ENCODE measurements around the gene MCFD2. TPM values are rescaled to one million over a fixed set of nuclear protein-coding genes. Genes with fewer than 3 reads are reported as not detected.
A peak's percentile ranks its signal among the peaks of the same experiment; 100 is the strongest.

Gene MCFD2
- total and polyA plus RNA-seq, 2 donors (not counting 1 experiment from before 2014, with no cell fraction given): 31.6 to 53.3 TPM

DNA sequence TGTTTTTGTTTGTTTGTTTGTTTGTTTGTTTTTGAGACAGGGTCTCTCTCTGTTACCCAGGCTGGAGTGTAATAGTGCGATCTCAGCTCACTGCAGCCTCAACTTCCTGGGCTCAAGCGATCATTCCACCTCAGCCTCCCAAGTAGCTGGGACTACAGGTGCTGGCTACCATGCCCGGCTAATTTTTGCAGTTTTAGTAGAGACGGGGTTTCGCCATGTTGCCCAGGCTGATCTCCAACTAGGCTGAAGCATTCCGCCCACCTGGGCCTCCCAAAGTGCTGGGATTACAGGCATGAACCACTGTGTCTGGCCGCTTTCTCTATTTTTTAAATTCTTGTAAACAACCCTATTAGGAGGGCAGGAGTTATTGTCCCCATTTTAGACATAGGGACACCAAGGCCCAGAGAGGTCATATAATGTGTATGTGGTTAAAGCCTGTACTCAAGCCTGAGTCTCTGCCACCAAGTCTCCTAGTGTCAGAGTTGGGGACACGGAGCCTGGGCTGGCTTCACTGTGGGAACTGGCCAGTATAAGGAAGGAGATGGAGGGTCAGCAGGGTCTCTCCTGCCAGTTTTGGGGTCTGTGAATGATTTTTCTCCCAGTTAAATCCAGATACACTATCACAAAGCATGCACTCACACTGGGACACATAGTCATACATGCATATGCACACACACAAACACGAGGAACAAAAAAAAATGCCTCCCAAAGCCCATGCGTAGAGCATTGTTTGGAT is 27.5 kb upstream of the MCFD2 start:
- no peak for DNase-seq
- Histone ChIP-seq H4K20me1 (ENCODE audit: control insufficient read depth, insufficient read depth, low read length, poor library complexity, severe bottlenecking) (peaks cover 15% of the 10 kb centered on the region), H3K27me3 (replicated peaks in 1 of 4; ENCODE audit: control extremely low read depth in 1 of 4, control insufficient read depth in 3 of 4, insufficient read depth in 4 of 4, low read length in 3 of 4) (no peaks in the 10 kb centered on the region), H3K4me3 (ENCODE audit: control extremely low read depth in 1 of 5, extremely low read depth in 1 of 5, insufficient read depth in 1 of 5, low read depth in 2 of 5, low read length in 4 of 5) (peak overlapping the region; percentile 42 to 99 (median 95)), H3K9ac (ENCODE audit: low read length) (peak overlapping the region; percentile 95), H3K36me3 (replicated peaks in 1 of 2; ENCODE audit: control extremely low read depth in 1 of 2, control insufficient read depth in 1 of 2, extremely low read depth in 1 of 2, insufficient read depth in 2 of 2, low read length in 1 of 2) (peaks cover 0 to 26% of the 10 kb centered on the region in 2 experiments), H3K4me2 (replicated peaks; ENCODE audit: low read depth, low read length, poor library complexity, severe bottlenecking) (peak overlapping the region; percentile 83), H3K79me2 (ENCODE audit: control insufficient read depth, insufficient read depth, low read length) (peaks cover 90% of the 10 kb centered on the region), H3K9me3 (ENCODE audit: control extremely low read depth in 1 of 3, control insufficient read depth in 2 of 3, insufficient read depth in 1 of 3, low read length in 2 of 3) (no peaks in the 10 kb centered on the region), H2AFZ (ENCODE audit: insufficient read depth, low read depth, low read length, poor library complexity, severe bottlenecking) (no peak overlapping the region), H3K4me1 (ENCODE audit: control insufficient read depth in 2 of 2, insufficient read depth in 2 of 2, low read length in 2 of 2) (peaks cover 65 to 70% of the 10 kb centered on the region in 2 donors), H3K27ac (ENCODE audit: low read length in 2 of 2) (peak overlapping the region; percentile 92 to 94)
- ATAC-seq (ENCODE audit: low read depth): no peak
- CTCF ChIA-PET: interaction anchor here (0.9 to 1.5 kb wide), 4 partner anchors 8 to 35 kb away, joined by 3 to 4 read pairs (median 3); no protein-coding TSS in a partner anchor
- Mint-ChIP-seq H3K9me3 (ENCODE audit: insufficient read depth) (no peaks in the 10 kb centered on the region), H3K4me3 (peak overlapping the region; percentile 100), H3K27me3 (no peaks in the 10 kb centered on the region), H3K27ac (peak overlapping the region; percentile 99), H3K4me1 (peaks cover 67% of the 10 kb centered on the region)
- TF ChIP-seq CTCF (IDR thresholded peaks at IDR 0.05) (no peak), EZH2 (IDR thresholded peaks at IDR 0.05; ENCODE audit: borderline replicate concordance, insufficient read depth, low read depth, low read length, poor library complexity, severe bottlenecking) (no peak)
- intact Hi-C loops (cut with micrococcal nuclease): loop anchor here (1.0 kb wide), 1 partner anchor 8 kb away; no protein-coding TSS in a partner anchor
- 24% methylated on average over 7 of the region's 10 CpGs for WGBS (ENCODE audit: insufficient coverage)
- POLR2A ChIA-PET: interaction anchor here (0.9 to 1.4 kb wide), 4 partner anchors 12 to 35 kb away, joined by 3 to 5 read pairs (median 4); no protein-coding TSS in a partner anchor

GRCh38 chr2:46942143-46942526 is 26.5 kb upstream of the MCFD2 start:
- Histone ChIP-seq H3K9me3 (ENCODE audit: control extremely low read depth in 1 of 3, control insufficient read depth in 2 of 3, insufficient read depth in 1 of 3, low read length in 2 of 3) (no peaks in the 10 kb centered on the region), H3K9ac (ENCODE audit: low read length) (peak overlapping the region; percentile 95), H2AFZ (ENCODE audit: insufficient read depth, low read depth, low read length, poor library complexity, severe bottlenecking) (peak overlapping the region; percentile 71), H3K27me3 (replicated peaks in 1 of 4; ENCODE audit: control extremely low read depth in 1 of 4, control insufficient read depth in 3 of 4, insufficient read depth in 4 of 4, low read length in 3 of 4) (no peaks in the 10 kb centered on the region), H3K79me2 (ENCODE audit: control insufficient read depth, insufficient read depth, low read length) (peaks cover 90% of the 10 kb centered on the region), H3K27ac (ENCODE audit: low read length in 2 of 2) (peak overlapping the region; percentile 92 to 94), H3K4me1 (ENCODE audit: control insufficient read depth in 2 of 2, insufficient read depth in 2 of 2, low read length in 2 of 2) (peaks cover 60 to 64% of the 10 kb centered on the region in 2 donors), H3K36me3 (replicated peaks in 1 of 2; ENCODE audit: control extremely low read depth in 1 of 2, control insufficient read depth in 1 of 2, extremely low read depth in 1 of 2, insufficient read depth in 2 of 2, low read length in 1 of 2) (peaks cover 0 to 22% of the 10 kb centered on the region in 2 experiments), H3K4me3 (ENCODE audit: control extremely low read depth in 1 of 5, extremely low read depth in 1 of 5, insufficient read depth in 1 of 5, low read depth in 2 of 5, low read length in 4 of 5) (peak overlapping the region; percentile 42 to 99 (median 95)), H3K4me2 (replicated peaks; ENCODE audit: low read depth, low read length, poor library complexity, severe bottlenecking) (peak overlapping the region; percentile 83), H4K20me1 (ENCODE audit: control insufficient read depth, insufficient read depth, low read length, poor library complexity, severe bottlenecking) (peaks cover 6% of the 10 kb centered on the region)
- no peaks in the 10 kb centered on the region for H3K27me3 Mint-ChIP-seq
- peak; percentile 46 for ATAC-seq (ENCODE audit: low read depth)
- intact Hi-C loops (cut with micrococcal nuclease): loop anchor here (1.0 kb wide), 1 partner anchor 9 kb away; no protein-coding TSS in a partner anchor
- ChIA-PET POLR2A (interaction anchor here (0.7 to 0.9 kb wide), 2 partner anchors 36 to 38 kb away, joined by 4 to 5 read pairs; no protein-coding TSS in a partner anchor), CTCF (interaction anchor here (1.2 kb wide), 1 partner anchor 9 kb away, joined by 3 read pairs; no protein-coding TSS in a partner anchor)
- WGBS (ENCODE audit: insufficient coverage): 0% methylated on average over 6 of the region's 10 CpGs
- TF ChIP-seq EZH2 (IDR thresholded peaks at IDR 0.05; ENCODE audit: borderline replicate concordance, insufficient read depth, low read depth, low read length, poor library complexity, severe bottlenecking) (no peak), CTCF (IDR thresholded peaks at IDR 0.05) (no peak)
- DNase-seq: peak; percentile 84
- peak overlapping the region; percentile 99 for H3K27ac Mint-ChIP-seq
- H3K4me3 Mint-ChIP-seq: peak overlapping the region; percentile 100
- H3K9me3 Mint-ChIP-seq (ENCODE audit: insufficient read depth): no peaks in the 10 kb centered on the region
- H3K4me1 Mint-ChIP-seq: peaks cover 68% of the 10 kb centered on the region

All from B cell (primary cell).